SK-N-SH (cell line): ENCODE data around the gene CLEC16A. TPM values are rescaled to one million over a fixed set of nuclear protein-coding genes. Genes with fewer than 3 reads are reported as not detected.

Experiments used
- CTCF ChIA-PET: fragments of 300-600, 350-600 bp; formaldehyde crosslinking; extraction: SDS; loops from one replicate; lab custom pipeline; 2021; lab: Yijun Ruan, JAX
- POLR2A ChIA-PET: fragments of 350-600 bp; sonication (Branson Sonifier 250); formaldehyde crosslinking; extraction: SDS; loops from one replicate; lab custom pipeline; 2020; ENCODE audit warnings: antibody characterized with exemption, inconsistent platforms; lab: Yijun Ruan, JAX
- DNase-seq: peaks from one replicate; pipeline ENCODE4 v3.0.0; 2012
- H2AFZ ChIP-seq: fragments of 200-600 bp; sonication (generic); 2 replicates; pipeline ENCODE4 v1.8.1; 2016; ENCODE audit warnings: antibody characterized with exemption, mild to moderate bottlenecking, low read depth
- H3F3A ChIP-seq: fragments of 200-600 bp; sonication (generic); replicated peaks from 2 replicates; pipeline ENCODE3; 2016; ENCODE audit warnings: antibody characterized with exemption, mild to moderate bottlenecking; ENCODE audit not compliant: insufficient read depth
- H3K27ac ChIP-seq, 2 experiments: fragments of 200-500 bp in 1 of 2; fragments of 200-600 bp in 1 of 2; sonication (Bioruptor generic) in 1 of 2; sonication (generic), shearing (Covaris generic) in 1 of 2; 2 replicates each; pipeline versions ENCODE4 v1.5.1 to v1.6.1; 2014 to 2016; ENCODE audit warnings: low read depth in 2 of 2, inconsistent platforms in 1 of 2, low read length in 1 of 2, mild to moderate bottlenecking in 1 of 2, mixed read lengths in 1 of 2
- H3K27me3 ChIP-seq: fragments of 200-600 bp; sonication (generic), shearing (Covaris generic); 2 replicates; pipeline ENCODE4 v1.6.1; 2016; ENCODE audit warnings: mixed run types; ENCODE audit not compliant: insufficient read depth
- H3K36me3 ChIP-seq, 2 experiments: fragments of 200-500 bp in 1 of 2; fragments of 200-600 bp in 1 of 2; sonication (Bioruptor generic) in 1 of 2; sonication (generic) in 1 of 2; replicated peaks in 1 of 2; 2 replicates each; pipeline versions ENCODE3 to v1.5.1; 2014 to 2016; ENCODE audit warnings: low read length in 1 of 2, mild to moderate bottlenecking in 1 of 2; ENCODE audit not compliant: insufficient read depth in 2 of 2, control insufficient read depth in 1 of 2
- H3K4me1 ChIP-seq, 2 experiments: fragments of 200-500 bp in 1 of 2; fragments of 200-600 bp in 1 of 2; sonication (Bioruptor generic) in 1 of 2; sonication (generic), shearing (Covaris generic) in 1 of 2; 2 replicates each; pipeline versions ENCODE4 v1.5.1 to v1.6.1; 2014 to 2016; ENCODE audit warnings: low read depth in 1 of 2, low read length in 1 of 2, mixed run types in 1 of 2; ENCODE audit not compliant: insufficient read depth in 2 of 2, control insufficient read depth in 1 of 2
- H3K4me2 ChIP-seq: fragments of 200-600 bp; sonication (generic), shearing (Covaris generic); 2 replicates; pipeline ENCODE4 v1.6.1; 2017; ENCODE audit warnings: mixed run types
- H3K4me3 ChIP-seq, 2 experiments: fragments of 200-500 bp in 1 of 2; fragments of 200-600 bp in 1 of 2; sonication (Bioruptor generic) in 1 of 2; sonication (generic), shearing (Covaris generic) in 1 of 2; 2 replicates each; pipeline versions ENCODE4 v1.5.1 to v1.8.1; 2014 to 2016; ENCODE audit warnings: low read depth in 2 of 2, inconsistent platforms in 1 of 2, low read length in 1 of 2, mild to moderate bottlenecking in 1 of 2, mixed read lengths in 1 of 2, moderate library complexity in 1 of 2
- H3K79me2 ChIP-seq: fragments of 200-600 bp; sonication (generic); 2 replicates; pipeline ENCODE4 v1.8.1; 2017; ENCODE audit warnings: mild to moderate bottlenecking; ENCODE audit not compliant: insufficient read depth
- H3K9ac ChIP-seq: fragments of 200-600 bp; sonication (generic); 2 replicates; pipeline ENCODE4 v1.6.1; 2017; ENCODE audit warnings: mixed run types
- H3K9me2 ChIP-seq: fragments of 200-600 bp; sonication (generic); 2 replicates; pipeline ENCODE4 v1.6.1; 2017; ENCODE audit warnings: mixed run types
- H3K9me3 ChIP-seq: fragments of 200-600 bp; sonication (generic); 2 replicates; pipeline ENCODE4 v1.6.1; 2017; ENCODE audit warnings: mixed run types, mild to moderate bottlenecking, moderate library complexity
- H4K20me1 ChIP-seq: fragments of 200-600 bp; sonication (generic); 2 replicates; pipeline ENCODE4 v1.6.1; 2017; ENCODE audit warnings: mild to moderate bottlenecking, mixed run types; ENCODE audit not compliant: insufficient read depth
- CTCF ChIP-seq: fragments of 200-600 bp; sonication (generic); IDR thresholded peaks from 2 replicates; pipeline ENCODE4 v1.6.1; 2017; ENCODE audit warnings: antibody characterized with exemption, mild to moderate bottlenecking, moderate library complexity
- ELF1 ChIP-seq: IDR thresholded peaks from 2 replicates; pipeline ENCODE4 v1.4.0; 2012
- EP300 ChIP-seq, 2 experiments: IDR thresholded peaks; 2 replicates each; pipeline versions ENCODE4 v1.4.0 to v1.6.1; 2012; ENCODE audit warnings: borderline replicate concordance in 1 of 2, low read depth in 1 of 2, low read length in 1 of 2
- EZH2phosphoT487 ChIP-seq: fragments of 200-600 bp; sonication (generic); IDR thresholded peaks from 2 replicates; pipeline ENCODE4 v1.6.1; 2017; ENCODE audit warnings: low read depth, mixed run types, mild to moderate bottlenecking, antibody characterized with exemption, moderate library complexity, borderline replicate concordance
- FOXJ3 ChIP-seq: sonication (generic); formaldehyde crosslinking; IDR thresholded peaks from 2 replicates; pipeline ENCODE4 v1.5.1; 2020; ENCODE audit warnings: mild to moderate bottlenecking, missing genetic modification reagents
- FOXM1 ChIP-seq: IDR thresholded peaks from 2 replicates; pipeline ENCODE4 v1.4.0; 2012; ENCODE audit warnings: low read depth, mild to moderate bottlenecking
- GABPA ChIP-seq: IDR thresholded peaks from 2 replicates; pipeline ENCODE4 v1.4.0; 2012; ENCODE audit warnings: low read depth, mild to moderate bottlenecking
- JUND ChIP-seq: IDR thresholded peaks from 2 replicates; pipeline ENCODE4 v1.4.0; 2012
- MEF2A ChIP-seq: IDR thresholded peaks from 2 replicates; pipeline ENCODE4 v1.4.0; 2012; ENCODE audit warnings: low read depth, borderline replicate concordance
- MXI1 ChIP-seq: IDR thresholded peaks from 2 replicates; pipeline ENCODE4 v1.6.1; 2012; ENCODE audit warnings: mild to moderate bottlenecking, low read depth, low read length, improper control_type of control experiment
- NFIC ChIP-seq: IDR thresholded peaks from 2 replicates; pipeline ENCODE4 v1.4.0; 2012; ENCODE audit warnings: borderline replicate concordance
- NRF1 ChIP-seq: IDR thresholded peaks from 2 replicates; pipeline ENCODE4 v1.6.1; 2012; ENCODE audit warnings: low read depth, mild to moderate bottlenecking, low read length
- POLR2AphosphoS5 ChIP-seq: IDR thresholded peaks from 2 replicates; pipeline ENCODE4 v1.6.1; 2012; ENCODE audit warnings: low read depth, low read length
- RAD21 ChIP-seq: IDR thresholded peaks from 2 replicates; pipeline ENCODE4 v1.6.1; 2012; ENCODE audit warnings: mild to moderate bottlenecking, low read length
- RCOR1 ChIP-seq: fragments of 150-350 bp; IDR thresholded peaks from 2 replicates; pipeline ENCODE4 v1.6.1; 2017; ENCODE audit warnings: antibody characterized with exemption, low read length
- RXRA ChIP-seq: IDR thresholded peaks from 2 replicates; pipeline ENCODE4 v1.4.0; 2012; ENCODE audit warnings: low read depth, mild to moderate bottlenecking, borderline replicate concordance
- SIN3A ChIP-seq: IDR thresholded peaks from 2 replicates; pipeline ENCODE4 v1.6.1; 2012; ENCODE audit warnings: low read depth, mild to moderate bottlenecking, low read length, moderate library complexity, borderline replicate concordance
- SMC3 ChIP-seq: IDR thresholded peaks from 2 replicates; pipeline ENCODE4 v1.6.1; 2012; ENCODE audit warnings: low read depth, low read length, improper control_type of control experiment
- TAF1 ChIP-seq: IDR thresholded peaks from 2 replicates; pipeline ENCODE4 v1.6.1; 2012; ENCODE audit warnings: low read depth, mild to moderate bottlenecking, low read length, moderate library complexity, borderline replicate concordance
- TCF12 ChIP-seq: IDR thresholded peaks from 2 replicates; pipeline ENCODE4 v1.4.0; 2012
- USF1 ChIP-seq: IDR thresholded peaks from 2 replicates; pipeline ENCODE4 v1.4.0; 2012; ENCODE audit warnings: low read depth, borderline replicate concordance
- USF2 ChIP-seq: fragments of 150-350 bp; IDR thresholded peaks from 2 replicates; pipeline ENCODE4 v1.6.1; 2017; ENCODE audit warnings: antibody characterized with exemption, low read length, low read depth, borderline replicate concordance
- ZBTB33 ChIP-seq: IDR thresholded peaks from 2 replicates; pipeline ENCODE4 v1.4.0; 2012; ENCODE audit warnings: low read depth, borderline replicate concordance
- WGBS: methylation state at CpG from one replicate; pipeline ENCODE4 v1.1.6; 2017; ENCODE audit warnings: low lambda C conversion rate; 5-methylcytosine and 5-hydroxymethylcytosine counted together
- polyA plus RNA-seq, 3 experiments: library from polyadenylated mRNA; depleted of rRNA; stranded (reverse); fragments of >200 nt; gene quantifications; 2 replicates each; pipeline ENCODE4 v1.2.3, GENCODE V29; 2012

CLEC16A gene
- polyA plus RNA-seq, 1 of the 3 experiments (the other 2 are of a cell fraction), result 13.7 TPM

GRCh38 chr16:11142261-11142630, 197.9 kb downstream of the CLEC16A start:
- H3K9ac ChIP-seq, result no peak overlapping the region
- TF ChIP-seq USF1 (no peak), GABPA (no peak), TCF12 (no peak), TAF1 (no peak), FOXM1 (no peak), MEF2A (no peak), CTCF (no peak), POLR2AphosphoS5 (no peak), FOXJ3 (no peak), NFIC (no peak), RXRA (no peak)
- no peak overlapping the region for H3K4me3 ChIP-seq
- no peak overlapping the region for H3K27ac ChIP-seq
- H4K20me1 ChIP-seq, result no peaks in the 10 kb centered on the region
- H3K4me1 ChIP-seq, result peaks cover 0 to 14% of the 10 kb centered on the region in 2 experiments; a peak in 2 of 4 replicates
- ChIA-PET POLR2A (interaction anchor here (0.5 to 0.6 kb wide), 2 partner anchors 35 to 53 kb away, joined by 3 to 5 read pairs; no protein-coding TSS in a partner anchor), CTCF (interaction anchor here (0.8 to 2.0 kb wide), 5 partner anchors 13 to 156 kb away, joined by 3 to 6 read pairs (median 4); partner anchors contain the start of gene SOCS1)
- no peak overlapping the region for H2AFZ ChIP-seq
- no peaks in the 10 kb centered on the region for H3K27me3 ChIP-seq
- no peaks in the 10 kb centered on the region for H3F3A ChIP-seq
- no peaks in the 10 kb centered on the region for H3K9me3 ChIP-seq
- H3K9me2 ChIP-seq, result no peaks in the 10 kb centered on the region
- DNase-seq, result no peak
- H3K36me3 ChIP-seq, result peaks cover 0 to 2% of the 10 kb centered on the region in 2 experiments
- no peaks in the 10 kb centered on the region for H3K79me2 ChIP-seq
- WGBS, result 87% methylated on average over 3 of the region's 7 CpGs
- no peak overlapping the region for H3K4me2 ChIP-seq

- WGBS, result 93% methylated on average over 7 of the region's 7 CpGs
- Histone ChIP-seq H3K79me2 (no peaks in the 10 kb centered on the region), H3K4me3 (no peak overlapping the region), H3K9me2 (no peaks in the 10 kb centered on the region), H3K4me2 (no peak overlapping the region), H3K36me3 (peaks cover 0 to 2% of the 10 kb centered on the region in 2 experiments), H3K9me3 (no peaks in the 10 kb centered on the region), H3K9ac (no peak overlapping the region), H4K20me1 (no peaks in the 10 kb centered on the region), H3K4me1 (peaks cover 0 to 14% of the 10 kb centered on the region in 2 experiments; a peak in 2 of 4 replicates), H3K27me3 (no peaks in the 10 kb centered on the region), H3F3A (no peaks in the 10 kb centered on the region), H2AFZ (no peak overlapping the region), H3K27ac (no peak overlapping the region)
- no peak for DNase-seq
- ChIA-PET POLR2A (no interaction called here), CTCF (interaction anchor here (1.3 to 2.0 kb wide), 3 partner anchors 14 to 113 kb away, joined by 4 to 6 read pairs (median 5); partner anchors contain the start of gene SOCS1)
- TF ChIP-seq RCOR1 (no peak), USF2 (no peak), NFIC (no peak), EP300 (IDR thresholded peaks at IDR 0.05; ENCODE audit: borderline replicate concordance in 1 of 2, low read depth in 1 of 2, low read length in 1 of 2) (no peak), EZH2phosphoT487 (no peak), FOXM1 (no peak), RAD21 (no peak), NRF1 (no peak), MEF2A (no peak), SIN3A (no peak), ZBTB33 (no peak), TCF12 (no peak), JUND (no peak), ELF1 (no peak), SMC3 (no peak), MXI1 (no peak)
These were observed 198.6 kb downstream of the CLEC16A start for GRCh38 chr16:11142951-11143350.
